ENCODE results near the gene GRXCR2.

The GRXCR2 gene

DNA sequence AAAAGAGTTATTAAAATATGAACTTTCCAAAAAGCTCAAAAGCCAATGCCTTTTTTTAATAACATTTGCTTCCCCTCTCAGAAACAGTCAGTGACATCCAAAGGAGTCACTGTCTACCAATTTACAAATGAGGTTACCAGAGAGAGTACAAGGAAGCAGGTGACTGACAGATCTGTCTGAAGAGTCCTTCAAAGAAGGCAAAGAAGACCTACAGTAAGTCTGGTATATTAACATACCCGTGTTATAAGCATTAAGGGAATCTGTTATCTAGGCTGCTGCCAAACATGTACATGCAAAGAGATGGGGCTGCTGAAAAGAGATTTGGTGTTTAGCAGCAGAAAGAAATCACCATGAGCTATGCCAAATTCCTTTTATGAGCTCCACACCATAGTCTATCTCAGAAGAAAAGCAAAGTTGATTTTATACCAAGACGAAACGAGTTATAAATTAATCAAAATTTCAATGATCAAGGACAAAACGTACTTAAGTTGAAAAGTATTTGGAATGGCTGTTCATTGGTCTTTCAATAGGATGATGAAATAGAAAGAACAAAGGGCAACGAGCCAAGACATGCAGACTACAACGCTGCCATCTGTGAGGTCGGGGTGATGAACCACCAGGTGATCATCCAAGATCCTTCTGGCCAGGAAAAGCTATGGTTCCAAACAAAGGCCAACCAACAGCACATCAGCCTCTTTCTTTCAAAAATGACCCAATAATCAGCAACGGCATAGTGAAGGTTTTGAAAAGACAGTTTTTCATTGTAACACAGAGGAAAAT is 45.7 kb downstream of the GRXCR2 start:
- 0 out of 2 replicates have a peak overlapping the region, but pooled peaks have one; percentile 28 for H3K27ac ChIP-seq
- H3K4me3 ChIP-seq (ENCODE audit: low read depth, low read length): no peak overlapping the region
- no peak for DNase-seq
- no peaks in the 10 kb centered on the region for H3K36me3 ChIP-seq
- no peaks in the 10 kb centered on the region for H3K27me3 ChIP-seq (ENCODE audit: insufficient read depth, low read depth, severe bottlenecking)
- TF ChIP-seq, protein P1, sequence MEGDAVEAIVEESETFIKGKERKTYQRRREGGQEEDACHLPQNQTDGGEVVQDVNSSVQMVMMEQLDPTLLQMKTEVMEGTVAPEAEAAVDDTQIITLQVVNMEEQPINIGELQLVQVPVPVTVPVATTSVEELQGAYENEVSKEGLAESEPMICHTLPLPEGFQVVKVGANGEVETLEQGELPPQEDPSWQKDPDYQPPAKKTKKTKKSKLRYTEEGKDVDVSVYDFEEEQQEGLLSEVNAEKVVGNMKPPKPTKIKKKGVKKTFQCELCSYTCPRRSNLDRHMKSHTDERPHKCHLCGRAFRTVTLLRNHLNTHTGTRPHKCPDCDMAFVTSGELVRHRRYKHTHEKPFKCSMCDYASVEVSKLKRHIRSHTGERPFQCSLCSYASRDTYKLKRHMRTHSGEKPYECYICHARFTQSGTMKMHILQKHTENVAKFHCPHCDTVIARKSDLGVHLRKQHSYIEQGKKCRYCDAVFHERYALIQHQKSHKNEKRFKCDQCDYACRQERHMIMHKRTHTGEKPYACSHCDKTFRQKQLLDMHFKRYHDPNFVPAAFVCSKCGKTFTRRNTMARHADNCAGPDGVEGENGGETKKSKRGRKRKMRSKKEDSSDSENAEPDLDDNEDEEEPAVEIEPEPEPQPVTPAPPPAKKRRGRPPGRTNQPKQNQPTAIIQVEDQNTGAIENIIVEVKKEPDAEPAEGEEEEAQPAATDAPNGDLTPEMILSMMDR (IDR thresholded peaks at IDR 0.05; ENCODE audit: low read depth, low read length): no peak
- H3K9me3 ChIP-seq (ENCODE audit: severe bottlenecking): no peaks in the 10 kb centered on the region

DNA sequence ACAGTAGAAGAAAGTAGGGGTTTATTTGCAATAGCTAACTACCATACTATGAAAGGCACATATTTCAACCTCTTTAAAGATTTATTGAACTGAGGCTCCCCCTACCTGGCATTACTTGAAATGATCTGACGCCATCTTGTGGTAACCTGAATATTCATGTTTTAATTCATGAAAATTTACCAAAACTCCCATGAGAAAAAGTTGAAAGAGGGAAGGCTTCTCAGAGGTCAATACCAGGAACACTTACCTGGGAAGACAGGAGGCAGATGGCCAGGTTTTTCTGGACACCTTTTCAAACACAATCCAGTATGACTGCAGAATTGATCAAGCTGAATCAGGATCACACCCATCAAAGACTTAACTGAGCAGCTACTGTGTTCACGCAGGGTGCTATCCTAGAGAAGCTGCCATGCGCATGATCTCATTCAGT is 47.0 kb downstream of the GRXCR2 start:
- Histone ChIP-seq H3K27me3 (ENCODE audit: insufficient read depth, low read depth, severe bottlenecking) (no peaks in the 10 kb centered on the region), H3K27ac (no peak overlapping the region), H3K9me3 (ENCODE audit: severe bottlenecking) (no peaks in the 10 kb centered on the region), H3K36me3 (no peaks in the 10 kb centered on the region), H3K4me3 (ENCODE audit: low read depth, low read length) (no peak overlapping the region)
- TF ChIP-seq, protein P1 (IDR thresholded peaks at IDR 0.05; ENCODE audit: low read depth, low read length): peak; percentile 42; the same call in 1 of the 2 replicates
- no peak for DNase-seq

DNA sequence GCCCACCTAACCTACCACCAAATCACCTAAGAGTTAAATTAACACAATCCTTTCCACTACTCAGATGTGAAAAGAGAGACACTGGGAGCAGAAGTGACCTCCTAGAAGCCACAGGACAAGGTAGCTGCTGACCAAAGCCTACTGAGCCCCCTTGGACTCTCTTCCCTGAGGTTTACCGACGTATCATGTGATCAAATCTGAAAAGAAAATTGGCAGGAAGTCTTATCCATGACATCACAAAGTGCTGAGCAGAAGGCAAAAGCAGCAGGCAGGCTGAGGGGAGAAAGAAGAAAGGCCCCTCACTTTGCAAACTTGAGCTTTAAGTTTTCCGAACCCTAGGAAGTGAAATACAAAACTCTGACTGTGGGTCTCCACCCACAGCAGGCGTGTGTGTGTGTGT is 48.8 kb downstream of the GRXCR2 start:
- H3K36me3 ChIP-seq: peaks cover 6% of the 10 kb centered on the region; the same call in 1 of the 2 replicates
- H3K27me3 ChIP-seq (ENCODE audit: insufficient read depth, low read depth, severe bottlenecking): no peaks in the 10 kb centered on the region
- no peak overlapping the region for H3K4me3 ChIP-seq (ENCODE audit: low read depth, low read length)
- H3K9me3 ChIP-seq (ENCODE audit: severe bottlenecking): no peaks in the 10 kb centered on the region
- no peak overlapping the region for H3K27ac ChIP-seq
- no peak for DNase-seq
- TF ChIP-seq, protein P1 (IDR thresholded peaks at IDR 0.05; ENCODE audit: low read depth, low read length): no peak

DNA sequence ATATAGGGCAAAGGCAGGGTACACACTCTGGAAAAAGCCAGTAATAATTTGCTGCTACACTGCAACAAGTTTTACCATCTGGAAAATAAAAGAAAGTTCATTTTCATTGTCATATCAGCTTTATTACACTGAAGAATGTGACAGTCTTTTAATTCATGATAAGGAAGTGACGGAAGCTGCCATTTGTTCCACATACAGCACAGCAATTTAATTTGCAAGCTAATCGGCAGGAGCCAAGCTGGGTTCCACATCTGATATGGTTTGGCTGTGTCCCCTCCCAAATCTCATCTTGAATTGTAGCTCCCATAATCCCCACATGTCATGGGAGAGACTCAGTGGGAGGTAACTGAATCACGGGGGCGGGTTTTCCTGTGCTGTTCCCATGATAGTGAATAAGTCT is 54.2 kb downstream of the GRXCR2 start:
- Histone ChIP-seq H3K36me3 (peaks cover 14% of the 10 kb centered on the region), H3K27ac (no peak overlapping the region), H3K27me3 (ENCODE audit: insufficient read depth, low read depth, severe bottlenecking) (no peaks in the 10 kb centered on the region), H3K9me3 (ENCODE audit: severe bottlenecking) (no peaks in the 10 kb centered on the region), H3K4me3 (ENCODE audit: low read depth, low read length) (no peak overlapping the region)
- TF ChIP-seq, protein P1 (IDR thresholded peaks at IDR 0.05; ENCODE audit: low read depth, low read length): no peak
- no peak for DNase-seq

DNA sequence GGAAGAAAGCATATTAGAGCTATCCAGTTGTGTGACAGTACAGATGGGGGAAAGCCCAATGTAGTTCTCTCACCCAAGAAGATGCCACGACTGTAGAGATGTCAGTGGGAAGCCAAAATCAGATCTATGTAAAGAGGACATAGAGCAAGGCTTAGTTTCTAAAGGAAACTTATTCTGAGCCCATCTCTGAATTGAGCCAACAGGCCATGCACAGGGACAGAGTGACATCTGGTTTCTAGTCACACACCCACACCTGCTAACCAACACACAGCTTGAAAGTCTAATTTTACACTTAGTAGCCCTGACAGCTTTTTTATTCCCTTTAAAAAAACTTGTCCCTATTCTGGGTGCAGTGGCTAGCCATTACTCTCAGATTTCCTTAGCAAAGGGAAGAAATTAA is 59.9 kb downstream of the GRXCR2 start:
- H3K4me3 ChIP-seq (ENCODE audit: low read depth, low read length): no peak overlapping the region
- DNase-seq: no peak
- TF ChIP-seq, protein P1 (IDR thresholded peaks at IDR 0.05; ENCODE audit: low read depth, low read length): no peak
- no peaks in the 10 kb centered on the region for H3K9me3 ChIP-seq (ENCODE audit: severe bottlenecking)
- H3K36me3 ChIP-seq: peaks cover 7% of the 10 kb centered on the region
- H3K27me3 ChIP-seq (ENCODE audit: insufficient read depth, low read depth, severe bottlenecking): no peaks in the 10 kb centered on the region
- H3K27ac ChIP-seq: no peak overlapping the region
